Gastrocnemius medialis (tissue), 4 donors: ENCODE measurements around the gene KCP. TPM values are rescaled to one million over a fixed set of nuclear protein-coding genes. Genes with fewer than 3 reads are reported as not detected.

Source experiments
- ATAC-seq, 2 donors: fragments of 150-250 bp; one replicate each; pipeline ENCODE4 v1.9.1; 2016
- DNase-seq, 2 donors: peaks; one replicate each; pipeline ENCODE4 v3.0.0-alpha.2; 2019
- H3K27ac ChIP-seq, 4 donors: fragments of 200-600 bp; sonication (generic); 1 replicate in 1 of 4; 2 replicates in 3 of 4; pipeline ENCODE4 v1.5.1; 2016 to 2018; ENCODE audit warnings: mild to moderate bottlenecking in 2 of 4, moderate library complexity in 1 of 4
- H3K27me3 ChIP-seq, 3 donors: fragments of 200-600 bp; sonication (generic) in 2 of 3; 1 replicate in 1 of 3; 2 replicates in 2 of 3; pipeline versions ENCODE4 v1.5.1 to v1.6.0; 2016 to 2019; ENCODE audit warnings: mild to moderate bottlenecking in 1 of 3, moderate library complexity in 1 of 3
- H3K36me3 ChIP-seq, 2 donors: fragments of 200-600 bp; sonication (generic) in 1 of 2; one replicate each; pipeline ENCODE4 v1.5.1; 2017 to 2018
- H3K4me1 ChIP-seq, 2 donors: fragments of 200-600 bp; sonication (generic) in 1 of 2; one replicate each; pipeline ENCODE4 v1.5.1; 2016 to 2017; ENCODE audit warnings: mild to moderate bottlenecking in 2 of 2
- H3K4me3 ChIP-seq, 4 donors: fragments of 200-600 bp; sonication (generic) in 3 of 4; 1 replicate in 1 of 4; 2 replicates in 3 of 4; pipeline ENCODE4 v1.5.1; 2016 to 2019; ENCODE audit warnings: mild to moderate bottlenecking in 2 of 4
- H3K9me3 ChIP-seq, 3 donors: fragments of 200-600 bp; sonication (generic) in 2 of 3; 1 replicate in 1 of 3; 2 replicates in 2 of 3; pipeline ENCODE4 v1.5.1; 2016 to 2019
- POLR2A ChIP-seq, 2 donors: fragments of 450-650 bp; IDR thresholded peaks; one replicate each; pipeline ENCODE4 v1.6.1; 2017; ENCODE audit warnings: antibody characterized with exemption in 2 of 2, mild to moderate bottlenecking in 2 of 2, moderate library complexity in 2 of 2
- in situ Hi-C, 4 donors: fragments of 200-750 bp; cut with MboI; loops; one replicate each; pipeline versions ENCODE4 v1.15.0 to v1.8.0; 2017; ENCODE audit warnings: low sequenced_read_pairs in 4 of 4
- intact Hi-C: fragments of 100-400 bp; cut with DNase I; formaldehyde crosslinking; loops from one replicate; pipeline ENCODE4 v1.15.1; 2023; ENCODE audit warnings: low total_unique reads
- total RNA-seq, 4 donors: library from RNA; depleted of rRNA; stranded (reverse); fragments of >200 nt; gene quantifications; one replicate each; pipeline versions ENCODE4 v1.1.0 to v1.2.3, GENCODE V29; 2016
- TF ChIP-seq, protein P1 (sequence below), 5 experiments: fragments of 450-650 bp in 3 of 5; fragments of 200-600 bp in 2 of 5; sonication (generic) in 2 of 5; IDR thresholded peaks in 4 of 5; conservative IDR thresholded peaks in 1 of 5; 1 replicate in 4 of 5; 2 replicates in 1 of 5; pipeline ENCODE4 v1.5.1; 2016 to 2019; ENCODE audit warnings: antibody characterized with exemption in 5 of 5, mild to moderate bottlenecking in 3 of 5, moderate library complexity in 3 of 5

Gene KCP
- total RNA-seq, 4 donors from 2014 or later, result 0.10 TPM; not detected in 3

DNA sequence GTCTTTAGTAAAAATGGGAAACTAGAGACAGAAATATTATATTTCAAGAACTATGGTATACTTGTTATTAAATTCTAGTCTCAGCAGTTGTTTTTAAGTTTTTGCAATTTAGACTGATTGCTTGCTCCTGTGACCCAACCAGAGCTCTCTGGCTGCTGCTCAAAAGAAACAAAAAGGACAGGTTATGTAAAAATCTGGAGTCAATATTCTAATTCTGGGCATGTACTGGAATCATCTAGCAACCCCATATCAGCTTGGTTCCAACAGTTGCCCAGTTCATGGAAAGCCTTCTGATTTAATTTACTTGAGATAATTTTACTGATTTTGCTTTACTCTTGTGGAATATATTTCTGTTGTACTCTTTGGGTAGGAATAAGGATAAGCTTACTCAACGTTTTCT, 10.3 kb downstream of the KCP start:
- no peak overlapping the region for H3K4me3 ChIP-seq
- no peak overlapping the region for H3K27ac ChIP-seq
- in situ Hi-C loops, result loop anchor here in 3 of 4 donors (5.0 to 10.0 kb wide), 2 partner anchors 192 to 195 kb away; no protein-coding TSS in a partner anchor
- intact Hi-C loops, result no loop called here
- H3K4me1 ChIP-seq, result no peaks in the 10 kb centered on the region
- no peaks in the 10 kb centered on the region for H3K9me3 ChIP-seq
- no peaks in the 10 kb centered on the region for H3K27me3 ChIP-seq
- ATAC-seq, result no peak
- no peaks in the 10 kb centered on the region for H3K36me3 ChIP-seq
- DNase-seq, result no peak
- TF ChIP-seq, protein P1, sequence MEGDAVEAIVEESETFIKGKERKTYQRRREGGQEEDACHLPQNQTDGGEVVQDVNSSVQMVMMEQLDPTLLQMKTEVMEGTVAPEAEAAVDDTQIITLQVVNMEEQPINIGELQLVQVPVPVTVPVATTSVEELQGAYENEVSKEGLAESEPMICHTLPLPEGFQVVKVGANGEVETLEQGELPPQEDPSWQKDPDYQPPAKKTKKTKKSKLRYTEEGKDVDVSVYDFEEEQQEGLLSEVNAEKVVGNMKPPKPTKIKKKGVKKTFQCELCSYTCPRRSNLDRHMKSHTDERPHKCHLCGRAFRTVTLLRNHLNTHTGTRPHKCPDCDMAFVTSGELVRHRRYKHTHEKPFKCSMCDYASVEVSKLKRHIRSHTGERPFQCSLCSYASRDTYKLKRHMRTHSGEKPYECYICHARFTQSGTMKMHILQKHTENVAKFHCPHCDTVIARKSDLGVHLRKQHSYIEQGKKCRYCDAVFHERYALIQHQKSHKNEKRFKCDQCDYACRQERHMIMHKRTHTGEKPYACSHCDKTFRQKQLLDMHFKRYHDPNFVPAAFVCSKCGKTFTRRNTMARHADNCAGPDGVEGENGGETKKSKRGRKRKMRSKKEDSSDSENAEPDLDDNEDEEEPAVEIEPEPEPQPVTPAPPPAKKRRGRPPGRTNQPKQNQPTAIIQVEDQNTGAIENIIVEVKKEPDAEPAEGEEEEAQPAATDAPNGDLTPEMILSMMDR (IDR thresholded peaks at IDR 0.05 in 4 of 5, conservative IDR thresholded peaks at IDR 0.05 in 1 of 5), result no peak
- no peak for TF ChIP-seq POLR2A (IDR thresholded peaks at IDR 0.05)

- Histone ChIP-seq H3K27me3 (no peaks in the 10 kb centered on the region), H3K27ac (no peak overlapping the region), H3K36me3 (no peaks in the 10 kb centered on the region), H3K9me3 (no peaks in the 10 kb centered on the region), H3K4me1 (no peaks in the 10 kb centered on the region), H3K4me3 (no peak overlapping the region)
- intact Hi-C loops, result no loop called here
- DNase-seq (no peak), ATAC-seq (no peak)
- in situ Hi-C loops, result loop anchor here (25.0 kb wide), 3 partner anchors 112 to 437 kb away; partner anchors contain the start of genes HILPDA (in 2 of the 4), CCDC136 (in 1 of the 4) and OPN1SW (in 1 of the 4)
- TF ChIP-seq, protein P1 (IDR thresholded peaks at IDR 0.05 in 4 of 5, conservative IDR thresholded peaks at IDR 0.05 in 1 of 5), result no peak
- TF ChIP-seq POLR2A (IDR thresholded peaks at IDR 0.05), result no peak
These were observed 11.1 kb downstream of the KCP start for GRCh38 chr7:128899392-128899791.

DNA sequence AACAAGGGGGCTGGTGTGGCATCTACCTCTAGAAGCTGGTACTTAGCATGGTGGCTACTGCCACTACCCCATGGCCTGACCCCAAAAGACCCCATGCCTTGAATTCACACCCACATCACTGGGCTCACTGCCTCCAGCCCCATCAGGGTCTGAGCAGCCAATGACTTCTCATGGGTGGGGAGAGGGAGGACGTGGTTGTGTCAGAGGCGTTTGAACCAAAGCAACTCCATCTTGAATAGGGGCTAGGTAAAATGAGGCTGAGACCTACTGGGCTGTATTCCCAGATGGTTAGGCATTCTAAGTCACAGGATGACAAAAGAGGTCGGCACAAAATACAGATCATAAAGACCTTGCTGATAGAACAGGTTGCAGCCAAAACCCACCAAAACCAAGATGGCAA, 15.2 kb downstream of the KCP start:
- no peaks in the 10 kb centered on the region for H3K9me3 ChIP-seq

DNA sequence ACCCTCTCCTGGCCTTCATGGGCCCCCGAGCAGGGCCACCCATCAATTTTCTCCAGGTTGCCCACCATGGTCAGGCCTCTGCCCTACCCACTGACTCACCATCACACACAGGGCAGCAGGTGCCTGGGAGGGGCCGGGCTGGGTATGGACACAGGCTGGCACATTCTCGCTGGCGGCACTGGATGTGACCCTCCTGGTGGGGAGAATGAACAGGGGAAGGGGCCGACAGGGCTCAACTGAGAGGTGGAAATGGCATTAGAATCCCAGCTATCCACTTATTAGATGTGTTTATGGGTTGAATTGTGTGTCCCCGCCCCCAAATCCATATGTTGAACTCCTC, 16.4 kb downstream of the KCP start:
- Histone ChIP-seq H3K27me3 (peaks cover 10 to 15% (median 13%) of the 10 kb centered on the region in 3 donors), H3K36me3 (no peaks in the 10 kb centered on the region), H3K4me1 (no peaks in the 10 kb centered on the region), H3K4me3 (no peak overlapping the region), H3K9me3 (no peaks in the 10 kb centered on the region), H3K27ac (no peak overlapping the region)
- no peak for ATAC-seq
- intact Hi-C loops (no loop called here), in situ Hi-C loops (loop anchor here (25.0 kb wide), 3 partner anchors 107 to 432 kb away; partner anchors contain the start of genes HILPDA (in 2 of the 4), CCDC136 (in 1 of the 4) and OPN1SW (in 1 of the 4))
- DNase-seq, result no peak
- TF ChIP-seq, protein P1 (IDR thresholded peaks at IDR 0.05 in 4 of 5, conservative IDR thresholded peaks at IDR 0.05 in 1 of 5), result no peak
- TF ChIP-seq POLR2A (IDR thresholded peaks at IDR 0.05), result no peak

More for the DNA sequence above, 15.2 kb downstream of the KCP start:
- TF ChIP-seq POLR2A (IDR thresholded peaks at IDR 0.05), result no peak
- TF ChIP-seq, protein P1 (IDR thresholded peaks at IDR 0.05 in 4 of 5, conservative IDR thresholded peaks at IDR 0.05 in 1 of 5), result no peak
- Histone ChIP-seq H3K27me3 (peaks cover 6 to 11% (median 9%) of the 10 kb centered on the region in 3 donors), H3K27ac (no peak overlapping the region), H3K36me3 (no peaks in the 10 kb centered on the region), H3K4me1 (no peaks in the 10 kb centered on the region), H3K4me3 (no peak overlapping the region)
- intact Hi-C loops (no loop called here), in situ Hi-C loops (loop anchor here (25.0 kb wide), 3 partner anchors 108 to 433 kb away; partner anchors contain the start of genes HILPDA (in 2 of the 4), CCDC136 (in 1 of the 4) and OPN1SW (in 1 of the 4))
- ATAC-seq (no peak), DNase-seq (no peak)
